GM19239 (cell line): ENCODE results near the gene SPATA32.

Experiments
- DNase-seq: peaks from one replicate; pipeline ENCODE4 v3.0.0; 2011; ENCODE audit warnings: low spot score; ENCODE audit not compliant: insufficient read length
- FAIRE-seq: peaks from 2 replicates; lab custom pipeline; 2011; peaks lifted over from hg19 to GRCh38; lab: Jason Lieb, UNC

SPATA32 gene

DNA sequence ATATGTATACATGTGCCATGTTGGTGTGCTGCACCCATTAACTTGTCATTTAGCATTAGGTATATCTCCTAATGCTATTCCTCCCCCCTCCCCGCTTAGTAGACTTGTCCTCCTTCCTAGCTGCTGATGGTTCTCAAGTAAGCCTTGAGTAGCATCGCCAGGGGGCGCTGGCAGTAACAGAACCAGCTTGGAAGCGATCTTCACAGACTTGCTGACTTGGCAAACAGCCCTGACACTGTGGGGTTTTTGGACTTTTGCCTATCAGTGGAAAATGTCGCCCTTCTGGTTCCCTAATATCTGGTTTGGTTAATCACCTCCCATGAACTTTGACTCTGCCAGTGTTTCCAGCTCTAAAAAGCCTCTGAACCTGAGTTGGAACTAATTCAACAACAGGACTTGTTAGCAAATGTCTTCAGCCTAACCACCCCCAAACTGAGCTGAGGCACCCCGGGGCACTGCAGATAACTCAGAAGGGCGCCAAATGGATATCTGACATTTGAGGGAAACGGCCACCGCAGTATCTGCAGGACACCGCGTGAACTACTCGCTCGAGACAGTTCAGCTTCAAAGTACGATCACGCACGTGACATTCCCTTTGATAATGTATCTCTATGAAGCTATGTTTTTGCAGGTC, 15.4 kb upstream of the SPATA32 start:
- FAIRE-seq (peak; percentile 97), DNase-seq (peak; percentile 88)

- no peak for FAIRE-seq
Measured at GRCh38 chr17:45276031-45276430, 14.1 kb upstream of the SPATA32 start.

DNA sequence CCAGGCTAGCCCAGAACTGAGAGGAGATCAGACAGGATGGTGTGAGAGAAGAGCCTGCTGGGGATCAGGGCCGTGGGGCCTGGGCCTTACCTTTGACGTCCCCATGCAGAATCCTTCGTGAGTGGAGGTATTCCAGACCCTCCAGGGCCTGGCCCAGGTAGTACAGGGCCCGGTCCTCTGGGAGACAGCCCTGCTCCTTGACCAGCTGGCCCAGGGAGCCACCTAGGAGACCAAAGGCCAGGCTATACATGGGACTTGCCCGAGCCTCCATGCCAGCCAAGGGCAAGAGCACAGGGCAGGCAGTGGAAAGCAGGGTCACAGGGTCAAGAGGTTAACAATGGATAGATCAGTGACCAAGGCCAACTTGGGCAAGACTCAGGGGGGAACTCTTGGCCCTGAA, 12.1 kb upstream of the SPATA32 start:
- no peak for FAIRE-seq
- DNase-seq: no peak

More at GRCh38 chr17:45276031-45276430, 14.1 kb upstream of the SPATA32 start:
- DNase-seq: no peak

DNA sequence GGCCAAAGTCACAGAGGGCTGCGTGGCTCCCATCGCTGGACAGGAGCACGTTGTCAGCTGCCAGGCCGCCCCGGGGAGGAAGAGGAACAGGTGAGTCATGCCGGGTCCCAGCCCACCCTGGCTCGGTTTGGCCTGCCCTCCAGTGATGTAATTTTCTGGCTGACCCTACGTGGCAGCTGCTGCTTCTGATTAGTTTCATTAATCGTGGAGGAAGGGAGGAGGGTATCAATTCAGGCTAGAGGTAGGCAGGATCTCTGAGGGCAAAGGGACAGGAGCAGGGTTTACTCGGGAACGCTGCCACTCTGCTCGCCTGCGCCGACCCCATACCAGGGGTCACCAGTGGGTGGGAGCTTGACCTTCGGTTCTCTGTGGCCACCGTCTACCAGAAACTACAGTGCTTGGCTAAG, 11.7 kb upstream of the SPATA32 start:
- no peak for FAIRE-seq
- DNase-seq: no peak

DNA sequence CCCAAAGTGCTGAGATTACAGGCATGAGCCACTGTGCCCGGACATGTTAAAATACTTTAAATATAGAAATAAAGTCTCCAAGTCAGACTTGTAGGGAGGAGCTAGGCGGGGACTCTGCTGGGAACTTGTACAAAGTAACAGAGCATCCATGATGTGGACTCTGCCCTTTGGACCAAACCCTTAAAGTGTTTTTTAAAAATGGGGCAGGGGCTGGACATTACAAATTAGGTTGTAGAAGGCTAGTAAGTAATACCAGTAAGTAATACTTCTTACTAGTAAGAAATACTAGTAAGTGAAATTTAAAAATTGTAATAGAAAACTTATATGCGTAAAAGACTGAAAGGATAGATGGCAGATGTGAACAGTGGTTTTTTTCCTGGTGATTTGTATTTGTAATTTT, 9.7 kb upstream of the SPATA32 start:
- no peak for FAIRE-seq

GRCh38 chr17:45270828-45271418, 9.0 kb upstream of the SPATA32 start:
- FAIRE-seq: no peak
- no peak for DNase-seq

More for the DNA sequence above, 9.7 kb upstream of the SPATA32 start:
- no peak for DNase-seq

DNA sequence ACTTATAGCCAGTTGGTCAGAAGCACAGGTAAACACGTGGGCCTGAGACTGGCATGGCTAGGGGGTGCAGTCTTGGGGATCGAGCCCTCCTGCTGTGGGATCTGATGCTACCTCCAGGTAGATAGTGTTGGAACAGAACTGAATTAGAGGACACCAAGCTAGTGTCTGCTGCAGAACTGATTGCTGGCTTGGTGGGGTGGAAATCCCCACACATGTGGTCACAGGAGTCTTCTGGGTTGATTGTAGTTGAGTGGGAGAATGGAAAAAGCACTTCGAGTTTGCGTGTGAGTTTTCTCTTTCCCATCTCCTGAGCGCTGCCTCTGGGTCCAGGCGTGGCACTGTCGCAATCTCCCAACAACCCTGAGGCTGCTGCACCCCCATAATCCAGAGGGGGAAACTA, 8.0 kb upstream of the SPATA32 start:
- DNase-seq (no peak), FAIRE-seq (no peak)

- FAIRE-seq: no peak
- DNase-seq: no peak
Measured at GRCh38 chr17:45267436-45268055, 5.7 kb upstream of the SPATA32 start.

GRCh38 chr17:45266372-45266926, 4.6 kb upstream of the SPATA32 start:
- DNase-seq: no peak

GRCh38 chr17:45265821-45266220, 3.9 kb upstream of the SPATA32 start:
- DNase-seq: no peak
- no peak for FAIRE-seq

More at GRCh38 chr17:45266372-45266926, 4.6 kb upstream of the SPATA32 start:
- no peak for FAIRE-seq

DNA sequence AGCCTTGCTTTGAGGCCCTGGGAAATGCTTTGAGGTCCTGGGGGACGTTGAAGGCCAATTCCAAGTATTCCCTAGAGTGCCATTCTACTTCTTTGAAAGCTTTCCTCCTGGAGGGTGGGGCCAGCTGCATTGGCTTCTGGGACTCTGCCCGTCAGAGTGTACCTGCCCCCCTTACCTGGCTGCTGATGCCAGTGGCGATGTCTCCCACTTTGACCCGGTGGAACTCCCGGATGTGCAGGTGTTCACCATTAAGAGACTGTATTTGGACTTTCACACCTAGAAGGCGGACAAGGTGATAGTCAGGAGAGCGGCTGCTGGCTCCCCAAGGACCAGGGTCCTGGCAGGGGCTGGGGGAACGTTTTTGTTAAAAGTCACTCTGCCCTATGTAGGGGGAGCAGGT, 3.1 kb upstream of the SPATA32 start:
- FAIRE-seq (no peak), DNase-seq (no peak)

DNA sequence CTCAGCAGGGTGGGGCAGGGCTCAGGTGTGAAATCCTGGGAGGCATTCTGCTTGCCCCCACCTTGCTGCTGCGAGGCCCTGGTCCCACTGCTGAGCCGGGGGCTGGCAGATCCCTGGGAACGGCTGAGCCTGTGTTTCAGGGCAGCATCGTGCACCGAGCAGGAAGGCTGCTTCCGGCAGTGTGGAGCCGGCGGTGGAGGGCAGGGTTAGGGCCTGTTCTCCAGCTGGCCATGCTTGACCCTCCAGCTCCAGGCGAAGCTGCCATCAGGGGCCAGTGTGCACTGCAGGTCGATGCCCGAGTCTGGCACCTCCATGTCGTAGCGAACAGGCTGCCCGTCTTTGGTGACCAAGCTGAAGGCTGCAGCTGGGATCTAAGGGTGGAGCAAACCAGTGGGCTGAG, 2.5 kb upstream of the SPATA32 start:
- FAIRE-seq: no peak
- DNase-seq: no peak

DNA sequence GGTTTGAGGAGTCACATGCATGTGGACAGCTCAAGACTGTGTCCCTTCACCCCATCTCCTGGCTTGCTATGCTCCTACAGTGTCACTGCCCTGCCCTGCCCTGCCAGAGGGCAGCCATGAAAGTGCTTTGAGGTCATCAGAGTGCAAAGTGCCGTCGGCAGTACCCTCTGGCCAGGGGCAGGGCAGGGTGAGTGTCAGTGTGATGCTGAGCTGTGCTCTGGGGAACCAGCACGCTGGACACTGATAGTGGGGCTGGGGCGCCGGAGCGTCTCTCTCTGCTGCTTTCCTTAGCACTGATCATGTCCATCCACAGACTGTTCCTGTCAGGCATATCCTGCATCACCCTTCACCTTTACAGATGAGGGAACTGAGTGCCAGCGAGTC, 1.6 kb upstream of the SPATA32 start:
- FAIRE-seq (no peak), DNase-seq (no peak)

DNA sequence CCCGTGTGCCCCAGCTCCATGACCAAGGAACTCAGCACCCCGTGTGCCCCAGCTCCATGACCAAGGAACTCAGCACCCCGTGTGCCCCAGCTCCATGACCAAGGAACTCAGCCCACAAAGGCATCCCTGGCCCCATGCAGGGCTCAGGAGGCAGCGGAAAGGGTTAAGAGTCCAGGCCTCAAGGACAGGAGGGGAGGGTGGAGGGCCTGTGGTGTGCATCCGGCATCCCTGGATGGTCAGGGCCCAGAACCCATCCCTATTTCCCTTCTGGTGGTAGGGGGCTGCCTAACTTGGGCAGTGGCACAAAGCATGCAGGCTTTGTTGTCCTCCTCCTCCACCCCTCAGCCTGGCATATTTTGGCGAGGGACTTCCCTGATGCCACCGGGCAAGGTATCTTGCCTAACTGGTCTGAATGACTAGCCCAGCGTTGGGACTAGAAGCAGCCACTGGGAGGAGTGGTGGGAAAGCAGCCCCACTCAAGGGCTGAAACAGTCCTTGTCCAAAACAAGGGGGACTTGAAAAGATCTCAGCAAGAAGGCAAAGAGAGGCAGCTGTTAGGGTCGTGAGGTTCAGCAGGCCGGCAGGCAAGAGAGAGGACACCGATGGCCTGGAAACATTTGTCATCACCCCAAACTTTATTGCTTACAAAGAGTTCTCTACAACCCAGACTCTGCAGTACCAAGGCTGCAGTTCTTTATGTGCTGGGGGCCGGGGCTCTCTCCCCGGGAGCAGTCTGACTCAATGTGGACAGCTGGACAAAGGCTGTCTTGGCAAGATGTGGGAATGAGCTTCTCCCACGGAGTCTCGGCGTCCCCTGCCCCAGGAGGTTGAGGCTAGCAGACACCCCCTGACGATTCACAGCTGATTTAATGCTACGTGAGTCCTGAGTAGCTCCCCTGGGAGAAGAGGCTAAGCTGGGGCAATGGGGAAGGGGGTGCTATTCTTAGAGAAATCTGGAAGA, 902 bp upstream of the SPATA32 start:
- DNase-seq (no peak), FAIRE-seq (peak; percentile 8)

DNA sequence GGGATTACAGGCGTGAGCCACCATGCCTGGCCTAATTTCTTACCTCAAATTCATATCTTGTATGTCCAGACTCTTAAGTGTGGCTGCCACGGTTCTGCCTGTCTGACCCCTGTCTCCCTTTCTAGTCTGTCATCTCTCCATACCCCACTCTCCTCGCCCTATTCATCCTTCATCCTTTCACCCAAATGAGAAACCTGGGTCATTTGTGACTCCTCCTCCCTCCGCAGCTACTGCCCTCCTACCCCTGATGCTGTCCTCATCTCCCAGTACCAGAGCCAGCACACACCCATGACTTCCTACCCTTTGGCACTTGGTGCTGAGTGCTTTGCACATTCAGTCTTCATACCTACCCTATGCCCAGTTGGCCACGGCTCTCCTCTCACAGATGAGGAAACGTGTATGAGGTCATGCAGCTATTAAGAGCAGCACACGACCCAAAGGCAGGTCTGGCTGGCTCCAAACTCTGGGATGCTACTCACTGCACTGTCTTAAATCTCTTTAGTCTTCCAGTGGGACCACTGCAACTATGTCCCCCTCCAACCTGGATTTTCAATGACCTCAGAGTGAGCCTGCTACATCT, 1.6 kb downstream of the SPATA32 start:
- FAIRE-seq: peak; percentile 8
- DNase-seq: no peak

DNA sequence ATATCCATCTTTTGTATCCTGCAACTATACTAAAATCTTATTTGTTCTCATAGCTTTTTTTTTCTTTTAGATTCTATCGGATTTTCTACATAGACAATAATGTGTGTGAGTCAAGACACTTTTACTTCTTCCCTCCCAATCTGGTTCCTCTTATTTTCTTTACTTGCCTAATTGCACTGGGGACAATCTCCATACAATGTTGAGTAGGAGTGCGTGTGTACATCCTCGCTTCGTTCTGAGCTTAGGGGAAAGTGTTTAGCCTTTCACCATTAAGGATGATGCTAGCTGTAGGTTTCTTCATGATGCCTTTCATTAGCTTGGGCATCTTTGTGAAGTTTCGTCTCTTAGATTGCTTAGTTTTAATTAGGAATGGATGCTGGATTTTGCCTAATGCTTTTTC, 2.9 kb downstream of the SPATA32 start:
- FAIRE-seq: no peak
- no peak for DNase-seq

- DNase-seq: no peak
- no peak for FAIRE-seq
Measured at GRCh38 chr17:45257115-45257514, 4.8 kb downstream of the SPATA32 start.

DNA sequence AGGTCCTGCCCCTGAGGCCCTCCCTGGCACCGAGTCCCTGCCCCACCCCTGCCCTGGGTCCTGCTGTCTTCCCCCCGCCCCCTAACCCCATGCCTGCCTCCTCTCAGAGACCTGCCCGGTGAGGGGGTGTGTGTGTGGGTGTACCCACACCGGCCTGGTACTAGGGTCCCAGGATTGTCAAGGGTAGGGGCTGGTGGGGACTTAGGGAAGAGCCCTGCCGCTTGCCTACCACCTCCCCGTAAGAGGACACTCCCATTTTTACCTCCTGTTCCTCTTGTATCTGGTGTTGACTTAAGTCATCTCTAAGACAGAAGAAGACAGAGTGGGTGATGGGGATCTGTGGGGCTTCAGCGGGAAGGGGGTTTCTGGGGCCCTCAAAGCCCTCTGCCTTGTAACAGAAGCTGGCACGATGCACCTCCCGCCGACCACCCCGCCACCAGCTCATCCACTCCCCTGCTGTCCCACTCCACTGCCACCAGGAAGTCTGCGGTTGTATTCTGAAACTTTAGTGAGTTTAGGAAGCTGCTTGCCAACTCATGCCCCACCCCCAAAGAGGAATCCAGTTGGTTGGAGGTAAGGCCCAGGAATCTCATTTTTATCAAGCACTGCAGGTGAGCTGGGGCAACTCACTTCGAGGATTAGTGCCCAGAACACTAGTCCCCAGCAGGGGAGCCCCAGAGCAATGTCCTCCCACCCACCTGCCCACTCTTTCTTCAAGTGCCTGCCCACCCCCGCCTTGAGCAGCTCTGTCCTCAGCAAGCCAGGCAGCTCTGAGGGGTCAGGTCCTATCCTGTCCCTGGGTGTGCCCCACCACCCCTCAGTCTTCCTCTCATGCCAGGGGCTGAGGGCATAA, 5.6 kb downstream of the SPATA32 start:
- FAIRE-seq: peak; percentile 11
- no peak for DNase-seq

GRCh38 chr17:45255358-45255757, 6.5 kb downstream of the SPATA32 start:
- DNase-seq (no peak), FAIRE-seq (no peak)
